Measurements from ENCODE around the gene CDH4. TPM values are rescaled to one million over a fixed set of nuclear protein-coding genes. Genes with fewer than 3 reads are reported as not detected.
"Not testable (repeated sequence)": the region's sequence is repeated elsewhere in the genome, so short reads cannot be mapped to it uniquely, and the experiment has no call there.

The CDH4 gene
- total and polyA plus RNA-seq, 2 of the 8 experiments (the other 6 are each of a cell fraction or from before 2014, with no cell fraction given), result 4.3 to 7.9 TPM

- TF ChIP-seq RBBP5 (IDR thresholded peaks at IDR 0.05; ENCODE audit: borderline replicate concordance, low read depth, low read length) (no peak), CBX5 (IDR thresholded peaks at IDR 0.05; ENCODE audit: low read depth, low read length) (no peak), RNF2 (IDR thresholded peaks at IDR 0.05; ENCODE audit: borderline replicate concordance, low read depth, low read length, missing control alignments, poor library complexity, severe bottlenecking) (no peak), SP2 (IDR thresholded peaks at IDR 0.05; ENCODE audit: low read length) (no peak), PHF8 (conservative IDR thresholded peaks at IDR 0.05; ENCODE audit: low read depth, low read length) (no peak), TEAD4 (IDR thresholded peaks at IDR 0.05; ENCODE audit: low read depth, low read length) (no peak)
Measured at GRCh38 chr20:61478611-61479305, 226.7 kb downstream of the CDH4 start (continued).

- H2AK5ac ChIP-seq (ENCODE audit: low read depth, low read length); H3K4me1 ChIP-seq (replicated peaks in 1 of 4; ENCODE audit: control insufficient read depth in 3 of 4, insufficient read depth in 4 of 4, low read length in 3 of 4); H3K79me2 ChIP-seq (ENCODE audit: control insufficient read depth in 1 of 2, insufficient read depth in 2 of 2, low read length in 2 of 2); H2BK20ac ChIP-seq (ENCODE audit: low read length); H4K91ac ChIP-seq (replicated peaks; ENCODE audit: insufficient read length, low read length); H3K4me2 ChIP-seq (ENCODE audit: insufficient read depth in 1 of 2, low read depth in 2 of 2, low read length in 2 of 2); FAIRE-seq; DNase-seq (ENCODE audit: low read depth in 1 of 2, low spot score in 2 of 2); H3K4ac ChIP-seq (replicated peaks; ENCODE audit: insufficient read length, low read depth, low read length); H4K8ac ChIP-seq (ENCODE audit: extremely low read depth, insufficient read depth, low read length); H3K4me3 ChIP-seq (ENCODE audit: extremely low read depth in 1 of 4, insufficient read depth in 2 of 4, low read depth in 3 of 4, low read length in 4 of 4); H3K36me3 ChIP-seq (ENCODE audit: control insufficient read depth in 2 of 4, insufficient read depth in 4 of 4, low read length in 3 of 4); H2AFZ ChIP-seq (ENCODE audit: low read length); H2BK120ac ChIP-seq (replicated peaks; ENCODE audit: low read depth, low read length); H3K23ac ChIP-seq (ENCODE audit: insufficient read length); H3K23me2 ChIP-seq (ENCODE audit: low read depth, low read length); H3K9me3 ChIP-seq (ENCODE audit: insufficient read depth in 2 of 2, low read depth in 1 of 2, low read length in 1 of 2); H3K14ac ChIP-seq (ENCODE audit: insufficient read length); H3K9ac ChIP-seq (replicated peaks in 1 of 4; ENCODE audit: extremely low read depth in 1 of 4, low read depth in 3 of 4, low read length in 3 of 4); H3K79me1 ChIP-seq (ENCODE audit: low read depth, low read length); H4K5ac ChIP-seq (ENCODE audit: insufficient read length, low read depth, low read length); H2BK5ac ChIP-seq (ENCODE audit: low read depth, low read length); H2BK12ac ChIP-seq (ENCODE audit: low read depth, low read length); H3K18ac ChIP-seq (ENCODE audit: extremely low read depth, low read length); H2BK15ac ChIP-seq (ENCODE audit: low read length); H3K27me3 ChIP-seq (replicated peaks in 1 of 4; ENCODE audit: control insufficient read depth in 3 of 4, extremely low read depth in 1 of 4, insufficient read depth in 3 of 4, low read length in 3 of 4); H4K20me1 ChIP-seq (replicated peaks in 1 of 2; ENCODE audit: control insufficient read depth in 1 of 2, insufficient read depth in 2 of 2, low read length in 2 of 2); POLR2A ChIA-PET (ENCODE audit: partially characterized antibody); H3K27ac ChIP-seq (ENCODE audit: low read depth, low read length); H3K56ac ChIP-seq (replicated peaks; ENCODE audit: insufficient read length, low read depth, low read length): not testable (repeated sequence)
- WGBS, 2 experiments (ENCODE audit: extremely low coverage in 1 of 2, insufficient coverage in 1 of 2, insufficient read length in 1 of 2, insufficient replicate concordance in 2 of 2, low coverage in 1 of 2, low lambda C conversion rate in 2 of 2, missing lambda C conversion rate in 1 of 2), result 96% methylated on average over 4 of the region's 4 CpGs; no CpG with 5 or more reads in 1 of the 2 experiments
- CTCF ChIA-PET (ENCODE audit: partially characterized antibody), result interaction anchor here (0.8 to 1.4 kb wide), 2 partner anchors 19 to 38 kb away, joined by 3 to 4 read pairs; no protein-coding TSS in a partner anchor
Measured at GRCh38 chr20:61479433-61479832, 227.4 kb downstream of the CDH4 start.

All from H1 (cell line).